Mesodermal cell (in vitro differentiated cells): ENCODE results near the gene SRSF9. TPM values are rescaled to one million over a fixed set of nuclear protein-coding genes. Genes with fewer than 3 reads are reported as not detected.
"Not testable (repeated sequence)": the region's sequence is repeated elsewhere in the genome, so short reads cannot be mapped to it uniquely, and the experiment has no call there.

ENCODE experiments used
- H3K27ac ChIP-seq: 2 replicates; pipeline ENCODE4 v1.7.0; 2013; ENCODE audit warnings: mild to moderate bottlenecking, low read depth, low read length, moderate library complexity; ENCODE audit not compliant: severe bottlenecking
- H3K36me3 ChIP-seq: 2 replicates; pipeline ENCODE4 v1.7.1; 2013; ENCODE audit warnings: mild to moderate bottlenecking, low read length, moderate library complexity; ENCODE audit not compliant: control insufficient read depth, insufficient read depth
- H3K4me1 ChIP-seq: one replicate; pipeline ENCODE4 v1.7.1; 2013; ENCODE audit warnings: mild to moderate bottlenecking, low read length; ENCODE audit not compliant: insufficient read depth, control insufficient read depth, poor library complexity, severe bottlenecking
- H3K4me3 ChIP-seq: 2 replicates; pipeline ENCODE4 v1.7.0; 2013; ENCODE audit warnings: low read length, control low read depth, mild to moderate bottlenecking; ENCODE audit not compliant: insufficient read depth, poor library complexity, severe bottlenecking; ENCODE audit errors: extremely low read depth
- H3K9me3 ChIP-seq: 2 replicates; pipeline ENCODE4 v1.7.1; 2013; ENCODE audit warnings: mild to moderate bottlenecking, low read length, moderate library complexity; ENCODE audit not compliant: control insufficient read depth
- WGBS, 2 experiments: methylation state at CpG; one replicate each; pipeline ENCODE4 v1.1.5; 2013; ENCODE audit warnings: missing lambda C conversion rate in 2 of 2; ENCODE audit not compliant: insufficient coverage in 2 of 2; 5-methylcytosine and 5-hydroxymethylcytosine counted together
- polyA plus RNA-seq, 2 experiments: library from polyadenylated mRNA; stranded (reverse); fragments of 50-300 nt; gene quantifications; one replicate each; pipeline ENCODE4 v1.2.3, GENCODE V29; 2013

Gene SRSF9
- 228 TPM for polyA plus RNA-seq (2013, experiment 1 of 2)
- polyA plus RNA-seq (2013, experiment 2 of 2) = 205 TPM

GRCh38 chr12:120469450-120470149 is at the start of gene SRSF9:
TSS of gene SRSF9 (minus strand) at chr12:120469748. CDS start at chr12:120469609, 139 bp downstream.
- Histone ChIP-seq H3K9me3 (no peaks in the 10 kb centered on the region), H3K4me3 (peak within 1 kb of the TSS; percentile 87), H3K27ac (peak within 1 kb of the TSS; percentile 88), H3K4me1 (peaks cover 10% of the 10 kb centered on the region), H3K36me3 (peaks cover 35% of the 10 kb centered on the region)
- WGBS, 2 experiments = 0 to 1% methylated on average over 58 to 76 of the region's 88 CpGs

DNA sequence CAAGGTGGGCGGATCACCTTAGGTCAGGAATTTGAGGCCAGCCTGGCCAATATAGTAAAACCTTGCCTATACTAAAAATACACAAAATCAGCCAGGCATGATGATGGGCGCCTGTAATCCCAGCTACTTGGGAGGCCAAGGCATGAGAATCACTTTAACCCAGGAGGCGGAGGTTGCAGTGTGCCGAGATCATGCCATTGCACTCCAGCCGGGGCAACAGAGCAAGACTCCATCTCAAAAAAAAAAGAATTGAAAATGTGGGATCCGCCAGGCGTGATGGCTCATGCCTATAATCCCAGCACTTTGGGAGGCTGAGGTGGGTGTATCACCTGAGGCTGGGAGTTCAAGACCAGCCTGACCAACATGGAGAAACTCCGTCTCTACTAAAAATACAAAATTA is 49.8 kb upstream of the SRSF9 start:
- H3K4me3 ChIP-seq, H3K9me3 ChIP-seq, H3K4me1 ChIP-seq, H3K27ac ChIP-seq: not testable (repeated sequence)
- WGBS, 2 experiments = 92 to 95% methylated on average over 7 to 8 of the region's 8 CpGs
- H3K36me3 ChIP-seq = peaks cover 44% of the 10 kb centered on the region

GRCh38 chr12:120515496-120515895 is 45.9 kb upstream of the SRSF9 start:
- no peak overlapping the region for H3K27ac ChIP-seq

GRCh38 chr12:120514002-120514401 is 44.5 kb upstream of the SRSF9 start:
- Histone ChIP-seq H3K4me3 (no peak overlapping the region), H3K4me1 (no peaks in the 10 kb centered on the region), H3K36me3 (peaks cover 59% of the 10 kb centered on the region), H3K27ac (no peak overlapping the region), H3K9me3 (no peaks in the 10 kb centered on the region)
- WGBS, 2 experiments = 90 to 94% methylated on average over 4 of the region's 7 CpGs

More at GRCh38 chr12:120515496-120515895, 45.9 kb upstream of the SRSF9 start:
- Histone ChIP-seq H3K9me3 (no peaks in the 10 kb centered on the region), H3K36me3 (peaks cover 46% of the 10 kb centered on the region), H3K4me1 (no peaks in the 10 kb centered on the region), H3K4me3 (no peak overlapping the region)
- 95 to 100% methylated on average over 2 of the region's 2 CpGs for WGBS, 2 experiments

GRCh38 chr12:120508537-120508936 is 39.0 kb upstream of the SRSF9 start:
- Histone ChIP-seq H3K4me3 (no peak overlapping the region), H3K4me1 (no peaks in the 10 kb centered on the region), H3K9me3 (no peaks in the 10 kb centered on the region), H3K27ac (no peak overlapping the region), H3K36me3 (peaks cover 59% of the 10 kb centered on the region)
- 97 to 98% methylated on average over 7 to 8 of the region's 8 CpGs for WGBS, 2 experiments

DNA sequence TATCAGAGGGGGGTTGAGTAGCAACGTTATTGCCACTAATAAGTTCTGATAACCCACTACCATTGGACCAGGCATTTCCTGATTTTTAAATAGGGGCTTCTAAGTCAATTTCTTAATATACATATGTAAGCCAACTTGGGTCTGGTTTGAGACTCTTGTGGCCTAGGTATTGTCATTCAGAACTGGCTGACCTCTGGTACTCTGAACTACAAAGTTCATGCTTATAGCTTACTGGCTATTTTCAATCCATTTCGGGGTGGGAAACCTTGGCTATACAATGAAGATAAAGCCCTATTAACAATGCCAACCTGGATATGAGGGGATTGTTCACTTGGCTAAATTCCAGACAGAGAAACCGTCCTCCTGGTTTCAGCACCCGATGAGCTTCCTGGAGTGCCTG is 35.0 kb upstream of the SRSF9 start:
- Histone ChIP-seq H3K4me3 (no peak overlapping the region), H3K9me3 (no peaks in the 10 kb centered on the region), H3K36me3 (peaks cover 67% of the 10 kb centered on the region), H3K27ac (no peak overlapping the region), H3K4me1 (no peaks in the 10 kb centered on the region)
- WGBS, 2 experiments = 53 to 66% methylated on average over 2 of the region's 4 CpGs

DNA sequence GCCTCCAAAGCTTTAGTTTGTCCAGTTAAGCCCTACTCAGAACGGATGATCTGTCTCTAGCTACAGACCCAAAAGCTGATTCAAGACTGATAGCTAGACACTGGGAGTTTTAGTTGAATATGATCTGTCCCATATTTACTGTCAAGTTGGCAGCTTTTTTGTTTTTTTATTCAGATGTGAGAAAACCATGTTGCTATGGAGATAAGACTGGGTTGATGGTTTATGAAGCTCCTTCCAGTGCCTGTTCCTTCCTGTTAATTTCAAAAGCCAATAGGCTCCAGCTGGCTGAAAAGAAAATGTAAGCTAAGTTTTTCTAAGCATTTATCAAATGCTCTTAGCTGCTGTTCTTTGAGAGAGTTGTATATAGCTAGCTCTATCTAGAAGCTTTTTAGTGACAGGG is 31.0 kb upstream of the SRSF9 start:
- H3K9me3 ChIP-seq = no peaks in the 10 kb centered on the region
- peaks cover 3% of the 10 kb centered on the region for H3K4me1 ChIP-seq
- 83 to 100% methylated on average over 1 of the region's 1 CpG for WGBS, 2 experiments
- no peak overlapping the region for H3K4me3 ChIP-seq
- peaks cover 63% of the 10 kb centered on the region for H3K36me3 ChIP-seq
- no peak overlapping the region for H3K27ac ChIP-seq

DNA sequence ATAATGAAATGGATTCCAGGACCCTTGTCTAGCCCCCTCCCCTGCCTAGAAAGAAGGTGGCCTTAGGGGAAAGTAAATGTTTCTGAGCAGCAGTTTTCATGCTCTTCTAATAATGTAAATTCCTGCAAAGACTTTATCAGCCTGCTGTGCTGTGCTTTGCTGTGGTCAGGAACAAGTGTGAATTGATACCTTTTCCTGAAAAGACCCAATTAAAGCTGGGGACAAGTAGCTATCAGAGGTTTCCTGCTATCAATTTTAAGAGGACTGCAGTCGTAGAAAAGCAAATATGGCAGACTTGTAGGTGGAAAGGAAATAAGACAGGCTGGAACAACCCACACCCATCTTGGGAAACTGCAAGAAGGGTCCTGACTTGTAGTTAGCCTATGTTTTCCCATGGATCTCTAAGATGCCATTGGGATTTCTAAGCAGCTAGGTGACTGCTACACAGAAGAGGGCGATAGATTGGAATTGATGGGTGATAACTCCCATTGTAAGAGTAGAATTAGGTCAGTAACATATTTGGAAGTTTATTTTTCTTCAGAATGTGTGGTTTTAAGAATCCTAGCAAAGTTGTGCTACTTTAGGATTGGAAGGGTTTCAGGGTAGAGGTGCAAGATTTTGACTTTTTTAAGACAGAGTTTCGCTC is 29.4 kb upstream of the SRSF9 start:
- Histone ChIP-seq H3K4me3 (no peak overlapping the region), H3K27ac (no peak overlapping the region), H3K4me1 (peaks cover 3% of the 10 kb centered on the region), H3K36me3 (peaks cover 57% of the 10 kb centered on the region), H3K9me3 (no peaks in the 10 kb centered on the region)
- 85 to 100% methylated on average over 2 to 3 of the region's 3 CpGs for WGBS, 2 experiments

GRCh38 chr12:120497524-120498150 is 28.1 kb upstream of the SRSF9 start:
- Histone ChIP-seq H3K4me1 (peaks cover 3% of the 10 kb centered on the region), H3K27ac (peak overlapping the region; percentile 10), H3K36me3 (peaks cover 44% of the 10 kb centered on the region), H3K4me3 (peak overlapping the region; percentile 97), H3K9me3 (no peaks in the 10 kb centered on the region)
- WGBS, 2 experiments = 66% methylated on average over 5 of the region's 9 CpGs; no CpG with 5 or more reads in 1 of the 2 experiments

DNA sequence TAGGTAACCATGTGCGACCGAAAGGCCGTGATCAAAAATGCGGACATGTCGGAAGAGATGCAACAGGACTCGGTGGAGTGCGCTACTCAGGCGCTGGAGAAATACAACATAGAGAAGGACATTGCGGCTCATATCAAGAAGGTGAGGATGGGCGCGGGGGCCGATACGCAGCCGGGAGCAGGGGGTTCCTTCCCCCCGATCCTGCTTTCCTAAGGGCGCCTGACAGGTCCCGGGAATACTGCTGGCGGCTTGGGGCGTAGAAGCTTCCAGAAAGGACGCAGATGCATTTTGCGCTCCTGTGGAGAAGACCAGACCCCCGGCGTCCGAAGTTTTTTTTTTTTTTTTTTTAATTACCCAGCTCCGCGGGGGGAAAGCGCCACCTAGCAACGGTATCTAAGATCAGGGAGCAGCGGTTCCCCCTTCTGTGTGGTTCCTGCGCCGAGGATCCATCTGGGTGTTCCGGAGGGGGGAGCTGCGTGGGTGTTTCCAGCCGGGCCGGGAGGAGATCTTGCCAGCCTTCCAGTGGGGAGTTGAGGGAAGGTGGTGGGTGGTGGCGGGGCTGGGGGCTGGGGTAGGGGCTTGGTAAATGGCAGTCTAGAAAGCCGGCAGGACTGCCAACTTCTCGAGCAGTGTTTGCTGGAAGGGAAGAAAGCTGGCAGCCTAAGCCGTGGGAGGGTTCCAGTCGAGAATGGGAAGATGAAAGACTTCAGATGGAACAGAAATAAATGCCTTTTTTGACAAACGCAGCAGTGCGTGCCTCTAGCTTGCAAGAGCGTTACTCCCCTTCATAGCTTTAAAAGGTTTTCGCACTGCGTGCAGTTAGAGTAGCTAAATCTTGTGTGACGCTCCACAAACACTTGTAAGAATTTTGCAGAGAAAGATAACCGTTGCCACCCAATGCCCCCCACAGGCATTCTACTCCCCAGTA is 27.1 kb upstream of the SRSF9 start:
- peaks cover 39% of the 10 kb centered on the region for H3K36me3 ChIP-seq
- H3K4me1 ChIP-seq = peaks cover 3% of the 10 kb centered on the region
- H3K27ac ChIP-seq = peak overlapping the region; percentile 84
- no peaks in the 10 kb centered on the region for H3K9me3 ChIP-seq
- WGBS, 2 experiments = 1% methylated on average over 27 to 32 of the region's 47 CpGs
- peak overlapping the region; percentile 97 for H3K4me3 ChIP-seq
